Keratinocyte (primary cell): Measurements from ENCODE around the gene ACOT7. TPM values are rescaled to one million over a fixed set of nuclear protein-coding genes. Genes with fewer than 3 reads are reported as not detected.

Source experiments
- DNase-seq: peaks from one replicate; pipeline ENCODE4 v3.0.0-alpha.2; 2011; ENCODE audit warnings: low read depth, missing footprints, low spot score
- FAIRE-seq: peaks from 2 replicates; lab custom pipeline; 2011; peaks lifted over from hg19 to GRCh38; lab: Jason Lieb, UNC
- H2AFZ ChIP-seq: 2 replicates; pipeline ENCODE4 v1.6.0; 2012; ENCODE audit warnings: low read length, control low read depth, inconsistent platforms; ENCODE audit not compliant: control insufficient read depth
- H3K27ac ChIP-seq: 2 replicates; pipeline ENCODE4 v1.5.1; 2011; ENCODE audit warnings: low read length; ENCODE audit not compliant: control insufficient read depth, insufficient read depth
- H3K27me3 ChIP-seq: 3 replicates; pipeline ENCODE4 v1.6.0; 2011; ENCODE audit warnings: low read length; ENCODE audit not compliant: control insufficient read depth, insufficient read depth; ENCODE audit errors: extremely low read depth
- H3K36me3 ChIP-seq, 2 experiments: 2 replicates in 1 of 2; 3 replicates in 1 of 2; pipeline ENCODE4 v1.5.1; 2011; ENCODE audit warnings: low read length in 2 of 2, mild to moderate bottlenecking in 1 of 2; ENCODE audit not compliant: control insufficient read depth in 2 of 2, insufficient read depth in 2 of 2; ENCODE audit errors: extremely low read depth in 1 of 2
- H3K4me1 ChIP-seq: 3 replicates; pipeline ENCODE4 v1.5.1; 2011; ENCODE audit warnings: low read length; ENCODE audit not compliant: control insufficient read depth, insufficient read depth; ENCODE audit errors: extremely low read depth
- H3K4me2 ChIP-seq: 3 replicates; pipeline ENCODE4 v1.6.0; 2011; ENCODE audit warnings: low read depth, low read length; ENCODE audit not compliant: control insufficient read depth, insufficient read depth; ENCODE audit errors: extremely low read depth
- H3K4me3 ChIP-seq, 3 experiments: fragments of 200-600 bp in 1 of 3; sonication (generic) in 1 of 3; 2 replicates in 2 of 3; 3 replicates in 1 of 3; pipeline ENCODE4 v1.5.1; 2011 to 2016; ENCODE audit warnings: low read length in 3 of 3, mild to moderate bottlenecking in 3 of 3, control low read depth in 2 of 3, inconsistent platforms in 1 of 3, low read depth in 1 of 3, mixed read lengths in 1 of 3, mixed run types in 1 of 3, moderate library complexity in 1 of 3; ENCODE audit not compliant: control insufficient read depth in 2 of 3, insufficient read depth in 2 of 3; ENCODE audit errors: extremely low read depth in 1 of 3
- H3K79me2 ChIP-seq: 2 replicates; pipeline ENCODE4 v1.6.0; 2012; ENCODE audit warnings: low read length; ENCODE audit not compliant: control insufficient read depth, insufficient read depth
- H3K9ac ChIP-seq: 3 replicates; pipeline ENCODE4 v1.6.0; 2011; ENCODE audit warnings: low read length; ENCODE audit not compliant: control insufficient read depth, insufficient read depth; ENCODE audit errors: extremely low read depth
- H3K9me1 ChIP-seq: 3 replicates; pipeline ENCODE4 v1.6.0; 2011; ENCODE audit warnings: low read length; ENCODE audit not compliant: control insufficient read depth, insufficient read depth; ENCODE audit errors: extremely low read depth
- H3K9me3 ChIP-seq: 2 replicates; pipeline ENCODE4 v1.5.1; 2012; ENCODE audit warnings: low read depth, low read length; ENCODE audit not compliant: control insufficient read depth
- H4K20me1 ChIP-seq: 3 replicates; pipeline ENCODE4 v1.6.0; 2011; ENCODE audit warnings: low read length; ENCODE audit not compliant: control insufficient read depth, insufficient read depth; ENCODE audit errors: extremely low read depth
- EZH2 ChIP-seq: IDR thresholded peaks from one replicate; pipeline ENCODE4 v1.6.1; 2012; ENCODE audit warnings: inconsistent platforms, mild to moderate bottlenecking, low read length, moderate library complexity
- dilution Hi-C: fragments of 300-500 bp; cut with MboI; formaldehyde crosslinking; loops from one replicate; pipeline ENCODE4 v1.7.0; 2020; ENCODE audit warnings: low sequenced_read_pairs; ENCODE audit not compliant: extremely low pct_ligation_motif_present
- polyA plus RNA-seq, 5 experiments: library from polyadenylated mRNA; depleted of rRNA in 3 of 5; stranded (reverse) in 3 of 5; stranded (forward) in 1 of 5; unstranded in 1 of 5; fragments of >200 nt; gene quantifications; 1 replicate in 1 of 5; 2 replicates in 3 of 5; 3 replicates in 1 of 5; pipeline versions ENCODE4 v1.2.1 to v1.2.3, GENCODE V29; 2011 to 2012; ENCODE audit warnings: missing spikeins in 2 of 5, low read depth in 1 of 5, low replicate concordance in 1 of 5
- TF ChIP-seq, protein P1 (sequence below), 3 experiments: IDR thresholded peaks in 1 of 3; conservative IDR thresholded peaks in 1 of 3; optimal IDR thresholded peaks in 1 of 3; 2 replicates in 2 of 3; 3 replicates in 1 of 3; pipeline versions ENCODE3 to v1.5.1; 2011; ENCODE audit warnings: low read length in 3 of 3, mild to moderate bottlenecking in 3 of 3, moderate library complexity in 2 of 3, control low read depth in 1 of 3, inconsistent platforms in 1 of 3; ENCODE audit not compliant: insufficient read depth in 2 of 3; ENCODE audit errors: extremely low read depth in 1 of 3

The ACOT7 gene
- polyA plus RNA-seq, 1 donor (not counting 4 experiments of a cell fraction or from before 2014, with no cell fraction given), result 226 TPM

- Histone ChIP-seq H3K9me1 (peaks cover 6% of the 10 kb centered on the region), H3K4me1 (peaks cover 32% of the 10 kb centered on the region), H3K79me2 (peaks cover 61% of the 10 kb centered on the region), H2AFZ (no peak overlapping the region), H4K20me1 (peaks cover 8% of the 10 kb centered on the region), H3K4me3 (no peak overlapping the region), H3K9ac (no peak overlapping the region), H3K36me3 (no peaks in the 10 kb centered on the region), H3K27ac (no peak overlapping the region), H3K4me2 (no peak overlapping the region), H3K27me3 (no peaks in the 10 kb centered on the region), H3K9me3 (peaks cover 7% of the 10 kb centered on the region)
- dilution Hi-C loops, result no loop called here
- no peak for DNase-seq
- FAIRE-seq, result peak; percentile 51
- no peak for TF ChIP-seq EZH2
- TF ChIP-seq, protein P1, sequence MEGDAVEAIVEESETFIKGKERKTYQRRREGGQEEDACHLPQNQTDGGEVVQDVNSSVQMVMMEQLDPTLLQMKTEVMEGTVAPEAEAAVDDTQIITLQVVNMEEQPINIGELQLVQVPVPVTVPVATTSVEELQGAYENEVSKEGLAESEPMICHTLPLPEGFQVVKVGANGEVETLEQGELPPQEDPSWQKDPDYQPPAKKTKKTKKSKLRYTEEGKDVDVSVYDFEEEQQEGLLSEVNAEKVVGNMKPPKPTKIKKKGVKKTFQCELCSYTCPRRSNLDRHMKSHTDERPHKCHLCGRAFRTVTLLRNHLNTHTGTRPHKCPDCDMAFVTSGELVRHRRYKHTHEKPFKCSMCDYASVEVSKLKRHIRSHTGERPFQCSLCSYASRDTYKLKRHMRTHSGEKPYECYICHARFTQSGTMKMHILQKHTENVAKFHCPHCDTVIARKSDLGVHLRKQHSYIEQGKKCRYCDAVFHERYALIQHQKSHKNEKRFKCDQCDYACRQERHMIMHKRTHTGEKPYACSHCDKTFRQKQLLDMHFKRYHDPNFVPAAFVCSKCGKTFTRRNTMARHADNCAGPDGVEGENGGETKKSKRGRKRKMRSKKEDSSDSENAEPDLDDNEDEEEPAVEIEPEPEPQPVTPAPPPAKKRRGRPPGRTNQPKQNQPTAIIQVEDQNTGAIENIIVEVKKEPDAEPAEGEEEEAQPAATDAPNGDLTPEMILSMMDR (optimal IDR thresholded peaks at IDR 0.05 in 1 of 3, IDR thresholded peaks at IDR 0.05 in 1 of 3, conservative IDR thresholded peaks at IDR 0.05 in 1 of 3; ENCODE audit: extremely low read depth in 1 of 3, insufficient read depth in 2 of 3, low read length in 3 of 3), result no peak
These were observed 23.6 kb downstream of the ACOT7 start for GRCh38 chr1:6370006-6370405.

DNA sequence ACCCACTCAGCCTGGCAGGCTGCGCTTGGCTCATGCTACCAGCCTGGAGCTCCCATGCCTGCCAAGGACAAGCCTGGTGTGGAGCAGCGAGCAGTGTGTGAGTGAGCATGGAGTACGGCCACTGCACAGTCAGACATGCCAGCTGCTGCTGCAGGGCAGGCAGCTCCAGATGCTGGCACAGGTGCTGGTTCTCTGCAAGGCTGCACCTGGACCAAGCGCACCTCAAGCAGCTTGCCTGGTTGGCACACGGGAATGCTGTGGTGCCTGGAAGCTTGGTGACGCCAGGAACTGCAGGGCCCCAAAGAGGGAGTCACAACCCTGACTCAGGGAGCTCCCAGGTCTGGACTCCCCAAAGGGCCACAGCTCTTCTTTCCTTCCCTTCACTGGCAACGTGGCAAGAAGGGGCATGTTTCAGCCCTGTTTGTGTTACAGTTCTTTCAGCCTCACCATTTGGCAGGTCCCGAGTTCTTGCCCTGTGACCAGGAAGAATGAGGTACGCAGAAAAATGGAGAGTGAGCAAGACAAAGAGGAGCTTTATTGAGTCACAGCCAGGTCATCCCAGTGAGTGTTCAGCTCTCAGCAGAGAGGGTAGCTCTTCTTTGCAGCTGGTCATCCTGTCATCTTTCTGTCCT lies 26.1 kb downstream of the ACOT7 start:
- FAIRE-seq, result peak; percentile 97

More for the DNA sequence above, 26.1 kb downstream of the ACOT7 start:
- Histone ChIP-seq H3K9me3 (peaks cover 7% of the 10 kb centered on the region), H3K4me1 (peaks cover 33% of the 10 kb centered on the region), H3K36me3 (peaks cover 0 to 2% of the 10 kb centered on the region in 2 experiments), H3K4me3 (no peak overlapping the region), H2AFZ (no peak overlapping the region), H3K27ac (peak overlapping the region; percentile 64), H3K4me2 (peak overlapping the region; percentile 22), H3K9me1 (no peaks in the 10 kb centered on the region), H4K20me1 (no peaks in the 10 kb centered on the region), H3K27me3 (no peaks in the 10 kb centered on the region), H3K79me2 (peaks cover 41% of the 10 kb centered on the region), H3K9ac (peak overlapping the region; percentile 66)
- dilution Hi-C loops, result no loop called here
- peak; percentile 99 for DNase-seq
- no peak for TF ChIP-seq EZH2
- TF ChIP-seq, protein P1 (optimal IDR thresholded peaks at IDR 0.05 in 1 of 3, IDR thresholded peaks at IDR 0.05 in 1 of 3, conservative IDR thresholded peaks at IDR 0.05 in 1 of 3; ENCODE audit: extremely low read depth in 1 of 3, insufficient read depth in 2 of 3, low read length in 3 of 3), result no peak
